NCI-H1694 (cell line): ENCODE results near the gene HNF4A.

Experiments
- DNase-seq: peaks from one replicate; lab custom pipeline; 2025; lab: John Stamatoyannopoulos, UW

HNF4A gene

GRCh38 chr20:44424039-44424495 lies 68.6 kb downstream of the HNF4A start:
- no peak for DNase-seq

- DNase-seq, result no peak
These were observed 70.4 kb downstream of the HNF4A start for GRCh38 chr20:44425923-44426322.

- no peak for DNase-seq
These were observed 71.6 kb downstream of the HNF4A start for GRCh38 chr20:44426879-44427790.

GRCh38 chr20:44427804-44428173 lies 72.3 kb downstream of the HNF4A start:
- no peak for DNase-seq

- no peak for DNase-seq
These were observed 72.9 kb downstream of the HNF4A start for GRCh38 chr20:44428174-44429016.

GRCh38 chr20:44429017-44429339 lies 73.5 kb downstream of the HNF4A start:
- DNase-seq, result no peak

GRCh38 chr20:44429419-44430269 lies 74.1 kb downstream of the HNF4A start:
- no peak for DNase-seq

GRCh38 chr20:44430270-44431065 lies 75.0 kb downstream of the HNF4A start:
- DNase-seq, result no peak

- DNase-seq, result no peak
These were observed 75.6 kb downstream of the HNF4A start for GRCh38 chr20:44431118-44431501.

- DNase-seq, result no peak
These were observed 76.2 kb downstream of the HNF4A start for GRCh38 chr20:44431502-44432234.

- DNase-seq, result no peak
These were observed 77.4 kb downstream of the HNF4A start for GRCh38 chr20:44432618-44433577.

GRCh38 chr20:44433751-44434538 lies 78.4 kb downstream of the HNF4A start:
- DNase-seq, result no peak

GRCh38 chr20:44435630-44436335 lies 80.3 kb downstream of the HNF4A start:
- DNase-seq, result no peak

GRCh38 chr20:44436393-44436792 lies 80.9 kb downstream of the HNF4A start:
- DNase-seq, result no peak

- no peak for DNase-seq
These were observed 82.0 kb downstream of the HNF4A start for GRCh38 chr20:44437497-44437896.

- DNase-seq, result no peak
These were observed 83.3 kb downstream of the HNF4A start for GRCh38 chr20:44438782-44439181.

GRCh38 chr20:44439318-44439717 lies 83.8 kb downstream of the HNF4A start:
- no peak for DNase-seq
